GM19328 (cell line): Measurements from ENCODE around the gene KRTDAP.

ENCODE experiments used
- ATAC-seq: cut with Tn5 transposase; IDR thresholded peaks from one replicate; pipeline ENCODE4 v1.9.1; 2021; ENCODE audit warnings: mild to moderate bottlenecking, moderate library complexity; ENCODE audit not compliant: unreplicated experiment

The KRTDAP gene

GRCh38 chr19:35513628-35514281, 23.5 kb upstream of the KRTDAP start, which contains the start of gene DMKN:
DMKN (minus strand) TSS chr19:35513649; CDS start chr19:35513475, 174 bp downstream.
- no peak for ATAC-seq

GRCh38 chr19:35512831-35513627, 22.8 kb upstream of the KRTDAP start:
- no peak for ATAC-seq

GRCh38 chr19:35511337-35511736, 21.1 kb upstream of the KRTDAP start:
- no peak for ATAC-seq

GRCh38 chr19:35510626-35510964, 20.3 kb upstream of the KRTDAP start:
- ATAC-seq: no peak

- no peak for ATAC-seq
Observed at GRCh38 chr19:35509861-35510625, 19.8 kb upstream of the KRTDAP start.

GRCh38 chr19:35509018-35509652, 18.9 kb upstream of the KRTDAP start:
- no peak for ATAC-seq

- no peak for ATAC-seq
Observed at GRCh38 chr19:35508129-35508528, 17.9 kb upstream of the KRTDAP start.

GRCh38 chr19:35507561-35507960, 17.3 kb upstream of the KRTDAP start:
- ATAC-seq: no peak

- ATAC-seq: no peak
Observed at GRCh38 chr19:35506011-35506410, 15.7 kb upstream of the KRTDAP start.

GRCh38 chr19:35502751-35503150, 12.5 kb upstream of the KRTDAP start:
- ATAC-seq: no peak

GRCh38 chr19:35501684-35502083, 11.4 kb upstream of the KRTDAP start:
- no peak for ATAC-seq

- ATAC-seq: no peak
Observed at GRCh38 chr19:35500611-35501010, 10.3 kb upstream of the KRTDAP start.

- ATAC-seq: no peak
Observed at GRCh38 chr19:35498984-35499527, 8.8 kb upstream of the KRTDAP start.

GRCh38 chr19:35498220-35498619, 8.0 kb upstream of the KRTDAP start:
- no peak for ATAC-seq

- no peak for ATAC-seq
Observed at GRCh38 chr19:35497406-35497805, 7.1 kb upstream of the KRTDAP start.

- ATAC-seq: no peak
Observed at GRCh38 chr19:35495107-35496064, 5.1 kb upstream of the KRTDAP start.

- ATAC-seq: no peak
Observed at GRCh38 chr19:35493971-35494370, 3.7 kb upstream of the KRTDAP start.

GRCh38 chr19:35491836-35492360, 1.6 kb upstream of the KRTDAP start:
- ATAC-seq: no peak

GRCh38 chr19:35488677-35489076, 1.6 kb downstream of the KRTDAP start:
- ATAC-seq: no peak
